Endothelial cell of umbilical vein (primary cell): Measurements from ENCODE around the gene FRYL. TPM values are rescaled to one million over a fixed set of nuclear protein-coding genes. Genes with fewer than 3 reads are reported as not detected.

ENCODE experiments used
- BruUV-seq: library from RNA; stranded (reverse); fragments of 400-500 nt; replicated peaks from 2 replicates; lab custom pipeline; 2021; lab: Mats Ljungman, UMichigan
- CTCF ChIA-PET: fragments of 300-600, 350-600 bp; sonication (Branson Sonifier 250); formaldehyde crosslinking; loops from one replicate; lab custom pipeline; 2021; ENCODE audit warnings: antibody characterized with exemption, inconsistent platforms; lab: Charles Lee
- POLR2A ChIA-PET: fragments of 300-600, 350-600 bp; sonication (Branson Sonifier 250); formaldehyde crosslinking; loops from one replicate; lab custom pipeline; 2021; ENCODE audit warnings: antibody characterized with exemption, inconsistent platforms; lab: Charles Lee
- DNase-seq: peaks from one replicate; pipeline ENCODE4 v3.0.0-alpha.2; 2011; ENCODE audit warnings: low read depth, low spot score
- FAIRE-seq: peaks from 2 replicates; lab custom pipeline; 2011; peaks lifted over from hg19 to GRCh38; lab: Jason Lieb, UNC
- H2AFZ ChIP-seq: 2 replicates; pipeline ENCODE4 v1.6.0; 2012; ENCODE audit warnings: low read depth, low read length, control low read depth, inconsistent platforms
- H3K27ac ChIP-seq: 2 replicates; pipeline ENCODE4 v1.5.1; 2011; ENCODE audit warnings: low read depth, mild to moderate bottlenecking, control low read depth, low read length, moderate library complexity; ENCODE audit not compliant: insufficient read depth
- H3K27me3 ChIP-seq, 2 experiments: 2 replicates each; pipeline versions ENCODE4 v1.6.0 to v1.6.1; 2011; ENCODE audit warnings: low read length in 2 of 2, mixed read lengths in 1 of 2; ENCODE audit not compliant: control insufficient read depth in 2 of 2, insufficient read depth in 2 of 2
- H3K36me3 ChIP-seq, 2 experiments: 2 replicates in 1 of 2; 3 replicates in 1 of 2; pipeline ENCODE4 v1.5.1; 2011; ENCODE audit warnings: low read length in 2 of 2, mild to moderate bottlenecking in 1 of 2, moderate library complexity in 1 of 2; ENCODE audit not compliant: control insufficient read depth in 2 of 2, insufficient read depth in 2 of 2; ENCODE audit errors: extremely low read depth in 1 of 2
- H3K4me1 ChIP-seq: 3 replicates; pipeline ENCODE4 v1.5.1; 2011; ENCODE audit warnings: mild to moderate bottlenecking, low read length; ENCODE audit not compliant: control insufficient read depth, insufficient read depth; ENCODE audit errors: extremely low read depth
- H3K4me2 ChIP-seq: 2 replicates; pipeline ENCODE4 v1.6.1; 2011; ENCODE audit warnings: low read length, control low read depth, mixed read lengths; ENCODE audit not compliant: insufficient read depth
- H3K4me3 ChIP-seq, 3 experiments: fragments of 200-600 bp in 1 of 3; sonication (generic), shearing (Covaris generic) in 1 of 3; replicated peaks in 1 of 3; 2 replicates each; pipeline ENCODE4 v1.5.1; 2011 to 2016; ENCODE audit warnings: control low read depth in 3 of 3, low read length in 3 of 3, mild to moderate bottlenecking in 2 of 3, inconsistent platforms in 1 of 3, low read depth in 1 of 3, moderate library complexity in 1 of 3; ENCODE audit not compliant: insufficient read depth in 1 of 3
- H3K79me2 ChIP-seq: 2 replicates; pipeline ENCODE4 v1.6.0; 2012; ENCODE audit warnings: low read length, inconsistent platforms; ENCODE audit not compliant: control insufficient read depth, insufficient read depth
- H3K9ac ChIP-seq: replicated peaks from 2 replicates; pipeline ENCODE3; 2011; ENCODE audit warnings: low read length, control low read depth; ENCODE audit not compliant: insufficient read depth; ENCODE audit errors: extremely low read depth
- H3K9me1 ChIP-seq: replicated peaks from 3 replicates; pipeline ENCODE4 v1.6.0; 2011; ENCODE audit warnings: mild to moderate bottlenecking, low read length; ENCODE audit not compliant: control insufficient read depth, insufficient read depth; ENCODE audit errors: extremely low read depth
- H3K9me3 ChIP-seq: replicated peaks from 2 replicates; pipeline ENCODE4 v1.5.1; 2012; ENCODE audit warnings: low read length, inconsistent platforms; ENCODE audit not compliant: control insufficient read depth, insufficient read depth
- H4K20me1 ChIP-seq: replicated peaks from 2 replicates; pipeline ENCODE3; 2011; ENCODE audit warnings: mild to moderate bottlenecking, low read length; ENCODE audit not compliant: control insufficient read depth, insufficient read depth; ENCODE audit errors: extremely low read depth
- CTCF ChIP-seq, 2 donors: IDR thresholded peaks; 1 replicate in 1 of 2; 2 replicates in 1 of 2; pipeline ENCODE4 v1.5.1; 2011; ENCODE audit warnings: low read length in 2 of 2, mild to moderate bottlenecking in 2 of 2, moderate library complexity in 2 of 2, control low read depth in 1 of 2, inconsistent platforms in 1 of 2, low read depth in 1 of 2; ENCODE audit not compliant: insufficient read depth in 1 of 2; ENCODE audit errors: extremely low read depth in 1 of 2
- EZH2 ChIP-seq: IDR thresholded peaks from 2 replicates; pipeline ENCODE4 v1.6.1; 2012; ENCODE audit warnings: borderline replicate concordance, low read depth, mild to moderate bottlenecking, moderate library complexity, low read length, inconsistent platforms; ENCODE audit not compliant: severe bottlenecking
- FOS ChIP-seq: IDR thresholded peaks from 2 replicates; pipeline ENCODE4 v1.6.1; 2011; ENCODE audit warnings: mild to moderate bottlenecking, low read length, moderate library complexity, borderline replicate concordance; ENCODE audit not compliant: insufficient read depth
- GATA2 ChIP-seq: IDR thresholded peaks from 2 replicates; pipeline ENCODE4 v1.7.0; 2011; ENCODE audit warnings: low read depth, mild to moderate bottlenecking, moderate library complexity, mixed read lengths, low read length; ENCODE audit not compliant: insufficient read length, insufficient read depth
- MAX ChIP-seq: IDR thresholded peaks from 2 replicates; pipeline ENCODE4 v1.6.1; 2011; ENCODE audit not compliant: insufficient read depth, insufficient read length
- MYC ChIP-seq: IDR thresholded peaks from one replicate; pipeline ENCODE4 v1.6.1; 2011; ENCODE audit warnings: mild to moderate bottlenecking, low read depth, low read length
- POLR2A ChIP-seq: IDR thresholded peaks from 2 replicates; pipeline ENCODE4 v1.6.1; 2012; ENCODE audit warnings: low read depth, mild to moderate bottlenecking, control low read depth, low read length
- POLR2AphosphoS5 ChIP-seq: IDR thresholded peaks from 2 replicates; pipeline ENCODE4 v1.6.1; 2012; ENCODE audit warnings: low read depth, mild to moderate bottlenecking, control low read depth, low read length, moderate library complexity; ENCODE audit not compliant: insufficient read depth
- dilution Hi-C: fragments of 300-500 bp; cut with MboI; formaldehyde crosslinking; loops from one replicate; pipeline ENCODE4 v1.15.0; 2019; ENCODE audit warnings: low sequenced_read_pairs; ENCODE audit not compliant: extremely low pct_ligation_motif_present
- intact Hi-C: fragments of 100-400 bp; cut with micrococcal nuclease; formaldehyde crosslinking; loops from one replicate; pipeline ENCODE4 v1.10.0; 2022
- polyA plus RNA-seq, 4 experiments: library from polyadenylated mRNA; depleted of rRNA in 3 of 4; stranded (reverse) in 3 of 4; unstranded in 1 of 4; fragments of >200 nt; gene quantifications; 2 replicates each; pipeline versions ENCODE4 v1.2.1 to v1.2.3, GENCODE V29; 2011 to 2012; ENCODE audit warnings: missing spikeins in 1 of 4
- total RNA-seq: library from RNA; stranded (reverse); gene quantifications from 2 replicates; pipeline ENCODE4 v1.2.3, GENCODE V29; 2021

The FRYL gene
- total and polyA plus RNA-seq, 2 donors (not counting 3 experiments of a cell fraction or from before 2014, with no cell fraction given), result 17.0 to 84.9 TPM

DNA sequence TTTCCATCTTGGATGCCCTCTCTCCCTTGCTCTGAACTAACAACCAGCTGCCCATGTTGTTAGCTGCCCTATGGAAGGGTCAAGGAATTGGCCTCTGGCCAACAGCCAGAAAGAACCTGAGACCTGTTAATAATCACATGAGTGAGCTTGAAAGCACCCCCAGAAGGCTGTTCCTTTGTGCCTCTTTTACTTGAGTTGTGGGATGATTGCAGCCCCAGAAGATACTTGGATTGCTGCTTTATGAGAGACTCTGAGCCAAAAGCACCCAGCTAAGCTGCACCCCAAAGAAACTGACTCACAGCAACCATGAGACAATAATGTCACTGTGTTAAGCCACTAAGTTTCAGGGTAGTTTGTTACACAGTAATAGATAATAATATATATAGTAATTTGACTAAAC lies 73.3 kb downstream of the FRYL start:
- BruUV-seq, result no TSS peak
- no peaks in the 10 kb centered on the region for H4K20me1 ChIP-seq
- FAIRE-seq (no peak), DNase-seq (no peak)
- peaks cover 0 to 1% of the 10 kb centered on the region in 2 experiments for H3K36me3 ChIP-seq
- CTCF ChIA-PET, result interaction anchor here (1.8 kb wide), 1 partner anchor 128 kb away, joined by 9 read pairs; no protein-coding TSS in a partner anchor
- no peak overlapping the region for H3K4me3 ChIP-seq
- H3K27ac ChIP-seq, result no peak overlapping the region
- no peaks in the 10 kb centered on the region for H3K9me3 ChIP-seq
- H3K4me1 ChIP-seq, result no peaks in the 10 kb centered on the region
- no peak overlapping the region for H3K9ac ChIP-seq
- intact Hi-C loops, result no loop called here
- POLR2A ChIA-PET, result no interaction called here
- dilution Hi-C loops, result no loop called here
- no peak overlapping the region for H3K4me2 ChIP-seq
- TF ChIP-seq POLR2A (no peak), GATA2 (no peak), EZH2 (no peak), MYC (no peak), POLR2AphosphoS5 (no peak), CTCF (IDR thresholded peaks at IDR 0.05; ENCODE audit: extremely low read depth in 1 of 2, insufficient read depth in 1 of 2, low read depth in 1 of 2, low read length in 2 of 2) (no peak), MAX (no peak), FOS (no peak)
- H3K9me1 ChIP-seq, result no peaks in the 10 kb centered on the region
- peaks cover 39% of the 10 kb centered on the region for H3K79me2 ChIP-seq
- no peak overlapping the region for H2AFZ ChIP-seq
- H3K27me3 ChIP-seq, result no peaks in the 10 kb centered on the region
